H1 (cell line): ENCODE measurements around the gene STIM1. TPM values are rescaled to one million over a fixed set of nuclear protein-coding genes. Genes with fewer than 3 reads are reported as not detected.

Experiments used
- CBX5 ChIP-seq: fragments of 300-800, 300-1000 bp; sonication (generic); IDR thresholded peaks from 2 replicates; pipeline ENCODE4 v1.7.1; 2016; ENCODE audit warnings: antibody characterized with exemption, low read length, low read depth
- EP300 ChIP-seq, 2 experiments: IDR thresholded peaks; 1 replicate in 1 of 2; 2 replicates in 1 of 2; pipeline ENCODE4 v1.6.1; 2011 to 2012; ENCODE audit warnings: low read depth in 2 of 2, low read length in 2 of 2, mild to moderate bottlenecking in 2 of 2, borderline replicate concordance in 1 of 2, inconsistent platforms in 1 of 2, moderate library complexity in 1 of 2
- RFX5 ChIP-seq: IDR thresholded peaks from 2 replicates; pipeline ENCODE4 v1.6.1; 2011; ENCODE audit warnings: low read depth, low read length, improper control_type of control experiment, borderline replicate concordance
- TBP ChIP-seq: IDR thresholded peaks from 2 replicates; pipeline ENCODE4 v1.6.1; 2011; ENCODE audit warnings: low read depth, low read length, improper control_type of control experiment
- TEAD4 ChIP-seq: IDR thresholded peaks from 2 replicates; pipeline ENCODE4 v1.6.1; 2012; ENCODE audit warnings: low read depth, low read length, inconsistent platforms, mixed read lengths
- polyA plus RNA-seq, 7 experiments: library from polyadenylated mRNA; depleted of rRNA in 3 of 7; stranded (reverse) in 5 of 7; unstranded in 2 of 7; fragments of >200 nt in 5 of 7; fragments of 200-250 nt in 2 of 7; gene quantifications; 1 replicate in 5 of 7; 2 replicates in 1 of 7; 4 replicates in 1 of 7; pipeline versions ENCODE4 v1.2.1 to v1.2.3, GENCODE V29; 2011 to 2013; ENCODE audit warnings: missing spikeins in 2 of 7, mixed read lengths in 2 of 7
- total RNA-seq: library from RNA; stranded (reverse); fragmentation: NEBNext Ultra II Directional; extraction: Animal tissue kit (Norgen Biotek cat#: 25700); gene quantifications from 2 replicates; pipeline ENCODE4 v1.2.1, GENCODE V29; 2021
- TF ChIP-seq, protein P1 (sequence below): fragments of 300-600 bp; sonication (generic); IDR thresholded peaks from 2 replicates; pipeline ENCODE4 v1.7.1; 2012; ENCODE audit warnings: low read length, moderate library complexity, mild to moderate bottlenecking, inconsistent platforms; ENCODE audit not compliant: insufficient replicate concordance

Gene STIM1
- total and polyA plus RNA-seq, 2 of the 8 experiments (the other 6 are each of a cell fraction or from before 2014, with no cell fraction given): 11.1 to 12.2 TPM

DNA sequence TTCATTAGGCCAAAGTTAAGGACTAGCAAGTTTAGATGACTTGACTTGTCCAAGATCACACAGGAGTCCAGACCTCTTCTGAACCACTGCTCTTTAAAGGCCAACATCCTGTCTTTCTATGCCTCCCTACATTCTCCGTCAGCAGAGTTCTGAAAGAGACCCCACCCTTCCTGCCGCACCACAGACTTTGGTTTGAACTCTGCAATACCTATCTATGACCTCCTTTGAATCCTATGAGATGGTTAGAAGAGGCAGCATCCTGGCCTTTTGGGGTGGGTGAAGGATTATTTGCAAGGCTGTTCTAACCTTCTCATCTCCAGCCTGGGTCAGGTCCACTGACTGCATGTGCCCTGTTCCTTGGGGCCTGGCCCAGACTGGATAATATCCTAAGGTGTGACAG is 234.8 kb downstream of the STIM1 start (continued):
- TF ChIP-seq, protein P1, sequence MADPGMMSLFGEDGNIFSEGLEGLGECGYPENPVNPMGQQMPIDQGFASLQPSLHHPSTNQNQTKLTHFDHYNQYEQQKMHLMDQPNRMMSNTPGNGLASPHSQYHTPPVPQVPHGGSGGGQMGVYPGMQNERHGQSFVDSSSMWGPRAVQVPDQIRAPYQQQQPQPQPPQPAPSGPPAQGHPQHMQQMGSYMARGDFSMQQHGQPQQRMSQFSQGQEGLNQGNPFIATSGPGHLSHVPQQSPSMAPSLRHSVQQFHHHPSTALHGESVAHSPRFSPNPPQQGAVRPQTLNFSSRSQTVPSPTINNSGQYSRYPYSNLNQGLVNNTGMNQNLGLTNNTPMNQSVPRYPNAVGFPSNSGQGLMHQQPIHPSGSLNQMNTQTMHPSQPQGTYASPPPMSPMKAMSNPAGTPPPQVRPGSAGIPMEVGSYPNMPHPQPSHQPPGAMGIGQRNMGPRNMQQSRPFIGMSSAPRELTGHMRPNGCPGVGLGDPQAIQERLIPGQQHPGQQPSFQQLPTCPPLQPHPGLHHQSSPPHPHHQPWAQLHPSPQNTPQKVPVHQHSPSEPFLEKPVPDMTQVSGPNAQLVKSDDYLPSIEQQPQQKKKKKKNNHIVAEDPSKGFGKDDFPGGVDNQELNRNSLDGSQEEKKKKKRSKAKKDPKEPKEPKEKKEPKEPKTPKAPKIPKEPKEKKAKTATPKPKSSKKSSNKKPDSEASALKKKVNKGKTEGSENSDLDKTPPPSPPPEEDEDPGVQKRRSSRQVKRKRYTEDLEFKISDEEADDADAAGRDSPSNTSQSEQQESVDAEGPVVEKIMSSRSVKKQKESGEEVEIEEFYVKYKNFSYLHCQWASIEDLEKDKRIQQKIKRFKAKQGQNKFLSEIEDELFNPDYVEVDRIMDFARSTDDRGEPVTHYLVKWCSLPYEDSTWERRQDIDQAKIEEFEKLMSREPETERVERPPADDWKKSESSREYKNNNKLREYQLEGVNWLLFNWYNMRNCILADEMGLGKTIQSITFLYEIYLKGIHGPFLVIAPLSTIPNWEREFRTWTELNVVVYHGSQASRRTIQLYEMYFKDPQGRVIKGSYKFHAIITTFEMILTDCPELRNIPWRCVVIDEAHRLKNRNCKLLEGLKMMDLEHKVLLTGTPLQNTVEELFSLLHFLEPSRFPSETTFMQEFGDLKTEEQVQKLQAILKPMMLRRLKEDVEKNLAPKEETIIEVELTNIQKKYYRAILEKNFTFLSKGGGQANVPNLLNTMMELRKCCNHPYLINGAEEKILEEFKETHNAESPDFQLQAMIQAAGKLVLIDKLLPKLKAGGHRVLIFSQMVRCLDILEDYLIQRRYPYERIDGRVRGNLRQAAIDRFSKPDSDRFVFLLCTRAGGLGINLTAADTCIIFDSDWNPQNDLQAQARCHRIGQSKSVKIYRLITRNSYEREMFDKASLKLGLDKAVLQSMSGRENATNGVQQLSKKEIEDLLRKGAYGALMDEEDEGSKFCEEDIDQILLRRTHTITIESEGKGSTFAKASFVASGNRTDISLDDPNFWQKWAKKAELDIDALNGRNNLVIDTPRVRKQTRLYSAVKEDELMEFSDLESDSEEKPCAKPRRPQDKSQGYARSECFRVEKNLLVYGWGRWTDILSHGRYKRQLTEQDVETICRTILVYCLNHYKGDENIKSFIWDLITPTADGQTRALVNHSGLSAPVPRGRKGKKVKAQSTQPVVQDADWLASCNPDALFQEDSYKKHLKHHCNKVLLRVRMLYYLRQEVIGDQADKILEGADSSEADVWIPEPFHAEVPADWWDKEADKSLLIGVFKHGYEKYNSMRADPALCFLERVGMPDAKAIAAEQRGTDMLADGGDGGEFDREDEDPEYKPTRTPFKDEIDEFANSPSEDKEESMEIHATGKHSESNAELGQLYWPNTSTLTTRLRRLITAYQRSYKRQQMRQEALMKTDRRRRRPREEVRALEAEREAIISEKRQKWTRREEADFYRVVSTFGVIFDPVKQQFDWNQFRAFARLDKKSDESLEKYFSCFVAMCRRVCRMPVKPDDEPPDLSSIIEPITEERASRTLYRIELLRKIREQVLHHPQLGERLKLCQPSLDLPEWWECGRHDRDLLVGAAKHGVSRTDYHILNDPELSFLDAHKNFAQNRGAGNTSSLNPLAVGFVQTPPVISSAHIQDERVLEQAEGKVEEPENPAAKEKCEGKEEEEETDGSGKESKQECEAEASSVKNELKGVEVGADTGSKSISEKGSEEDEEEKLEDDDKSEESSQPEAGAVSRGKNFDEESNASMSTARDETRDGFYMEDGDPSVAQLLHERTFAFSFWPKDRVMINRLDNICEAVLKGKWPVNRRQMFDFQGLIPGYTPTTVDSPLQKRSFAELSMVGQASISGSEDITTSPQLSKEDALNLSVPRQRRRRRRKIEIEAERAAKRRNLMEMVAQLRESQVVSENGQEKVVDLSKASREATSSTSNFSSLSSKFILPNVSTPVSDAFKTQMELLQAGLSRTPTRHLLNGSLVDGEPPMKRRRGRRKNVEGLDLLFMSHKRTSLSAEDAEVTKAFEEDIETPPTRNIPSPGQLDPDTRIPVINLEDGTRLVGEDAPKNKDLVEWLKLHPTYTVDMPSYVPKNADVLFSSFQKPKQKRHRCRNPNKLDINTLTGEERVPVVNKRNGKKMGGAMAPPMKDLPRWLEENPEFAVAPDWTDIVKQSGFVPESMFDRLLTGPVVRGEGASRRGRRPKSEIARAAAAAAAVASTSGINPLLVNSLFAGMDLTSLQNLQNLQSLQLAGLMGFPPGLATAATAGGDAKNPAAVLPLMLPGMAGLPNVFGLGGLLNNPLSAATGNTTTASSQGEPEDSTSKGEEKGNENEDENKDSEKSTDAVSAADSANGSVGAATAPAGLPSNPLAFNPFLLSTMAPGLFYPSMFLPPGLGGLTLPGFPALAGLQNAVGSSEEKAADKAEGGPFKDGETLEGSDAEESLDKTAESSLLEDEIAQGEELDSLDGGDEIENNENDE: no peak
- TF ChIP-seq EP300 (IDR thresholded peaks at IDR 0.05; ENCODE audit: borderline replicate concordance in 1 of 2, low read depth in 2 of 2, low read length in 2 of 2) (no peak), TEAD4 (no peak), TBP (no peak), CBX5 (no peak), RFX5 (no peak)
- TF ChIP-seq, all 59 proteins: peak for 0
